ENCODE data around the gene PIP4P1. TPM values are rescaled to one million over a fixed set of nuclear protein-coding genes. Genes with fewer than 3 reads are reported as not detected.

The PIP4P1 gene
- total RNA-seq, 1 donor from 2014 or later: 37.7 TPM

DNA sequence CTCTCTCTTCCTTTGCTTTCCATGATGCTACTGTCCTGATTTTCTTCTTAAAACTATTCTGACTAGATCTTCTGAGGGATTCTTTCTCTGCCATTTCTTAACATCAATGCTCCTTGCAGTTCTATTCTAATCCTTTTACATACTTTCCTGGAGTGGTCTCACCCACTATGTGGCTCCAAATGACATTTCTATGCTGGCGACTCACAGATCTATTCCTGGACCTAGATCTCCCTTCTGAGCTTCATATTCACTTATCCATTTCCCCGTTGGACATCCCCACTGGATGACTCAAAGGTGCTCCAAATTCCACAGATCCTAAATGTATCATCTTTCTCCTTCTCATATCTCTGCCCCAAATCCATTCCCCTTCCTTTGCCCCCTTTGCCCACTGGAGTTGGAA lies 52.0 kb downstream of the PIP4P1 start:
- Histone ChIP-seq H3K4me3 (no peak overlapping the region), H3K9me3 (no peaks in the 10 kb centered on the region), H3K27me3 (ENCODE audit: low read depth) (no peaks in the 10 kb centered on the region), H3K4me1 (peaks cover 19% of the 10 kb centered on the region), H3K36me3 (peaks cover 48% of the 10 kb centered on the region), H3K27ac (no peak overlapping the region)
- intact Hi-C loops (cut with DNase I): no loop called here
- ATAC-seq (no peak), DNase-seq (no peak)
- TF ChIP-seq, protein P1, sequence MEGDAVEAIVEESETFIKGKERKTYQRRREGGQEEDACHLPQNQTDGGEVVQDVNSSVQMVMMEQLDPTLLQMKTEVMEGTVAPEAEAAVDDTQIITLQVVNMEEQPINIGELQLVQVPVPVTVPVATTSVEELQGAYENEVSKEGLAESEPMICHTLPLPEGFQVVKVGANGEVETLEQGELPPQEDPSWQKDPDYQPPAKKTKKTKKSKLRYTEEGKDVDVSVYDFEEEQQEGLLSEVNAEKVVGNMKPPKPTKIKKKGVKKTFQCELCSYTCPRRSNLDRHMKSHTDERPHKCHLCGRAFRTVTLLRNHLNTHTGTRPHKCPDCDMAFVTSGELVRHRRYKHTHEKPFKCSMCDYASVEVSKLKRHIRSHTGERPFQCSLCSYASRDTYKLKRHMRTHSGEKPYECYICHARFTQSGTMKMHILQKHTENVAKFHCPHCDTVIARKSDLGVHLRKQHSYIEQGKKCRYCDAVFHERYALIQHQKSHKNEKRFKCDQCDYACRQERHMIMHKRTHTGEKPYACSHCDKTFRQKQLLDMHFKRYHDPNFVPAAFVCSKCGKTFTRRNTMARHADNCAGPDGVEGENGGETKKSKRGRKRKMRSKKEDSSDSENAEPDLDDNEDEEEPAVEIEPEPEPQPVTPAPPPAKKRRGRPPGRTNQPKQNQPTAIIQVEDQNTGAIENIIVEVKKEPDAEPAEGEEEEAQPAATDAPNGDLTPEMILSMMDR (IDR thresholded peaks at IDR 0.05): no peak

Other genes with a start within 250 kb of the PIP4P1 start
- gene OR11H6, start 237.7 kb downstream of the PIP4P1 start, total RNA-seq: not detected
- gene OR11H7, start 232.5 kb downstream of the PIP4P1 start, total RNA-seq: not detected
- gene OR11H4, start 222.1 kb downstream of the PIP4P1 start, total RNA-seq: not detected
- gene TTC5, start 155.5 kb downstream of the PIP4P1 start, total RNA-seq: 19.3 TPM
- gene CCNB1IP1, start 128.2 kb downstream of the PIP4P1 start, total RNA-seq: 36.9 TPM
- gene PARP2, start 117.8 kb downstream of the PIP4P1 start, total RNA-seq: 17.1 TPM
- 53.6 TPM for gene TEP1, start 47.9 kb downstream of the PIP4P1 start, total RNA-seq
- gene KLHL33, start 25.3 kb downstream of the PIP4P1 start, total RNA-seq: 0.47 TPM
- gene OSGEP, start 6.6 kb downstream of the PIP4P1 start, total RNA-seq: 32.6 TPM
- gene APEX1, start 6.2 kb downstream of the PIP4P1 start, total RNA-seq: 103 TPM
- 28.8 TPM for gene PNP, start 8.0 kb upstream of the PIP4P1 start, total RNA-seq
- gene RNASE10, start 44.1 kb upstream of the PIP4P1 start, total RNA-seq: 0.44 TPM
- gene RNASE9, start 99.6 kb upstream of the PIP4P1 start, total RNA-seq: not detected
- gene RNASE11, start 126.6 kb upstream of the PIP4P1 start, total RNA-seq: not detected
- gene RNASE12, start 129.9 kb upstream of the PIP4P1 start, total RNA-seq: not detected
- not detected for gene OR6S1, start 180.3 kb upstream of the PIP4P1 start, total RNA-seq
- 41.0 TPM for gene RNASE4, start 223.1 kb upstream of the PIP4P1 start, total RNA-seq
- 29.3 TPM for gene ANG, start 227.3 kb upstream of the PIP4P1 start, total RNA-seq

Measured in lower lobe of right lung (tissue), 2 donors.